H1 (cell line): Measurements from ENCODE around the gene PPP1CB. TPM values are rescaled to one million over a fixed set of nuclear protein-coding genes. Genes with fewer than 3 reads are reported as not detected.

Source experiments
- CTCF ChIA-PET: fragments of 300-600 bp; sonication (Branson Sonifier 250); formaldehyde crosslinking; loops from one replicate; lab custom pipeline; 2021; ENCODE audit not compliant: partially characterized antibody; lab: Charles Lee
- POLR2A ChIA-PET: fragments of 300-600 bp; sonication (Branson Sonifier 250); formaldehyde crosslinking; loops from one replicate; lab custom pipeline; 2021; ENCODE audit warnings: inconsistent platforms; ENCODE audit not compliant: partially characterized antibody; lab: Charles Lee
- DNase-seq, 2 experiments: peaks; one replicate each; pipeline versions ENCODE4 v3.0.0 to v3.0.0-alpha.2; 2010 to 2022; ENCODE audit warnings: low spot score in 2 of 2, low read depth in 1 of 2, mixed read lengths in 1 of 2
- FAIRE-seq: peaks from 2 replicates; lab custom pipeline; 2011; peaks lifted over from hg19 to GRCh38; lab: Jason Lieb, UNC
- H2AFZ ChIP-seq: 2 replicates; pipeline ENCODE4 v1.8.1; 2012; ENCODE audit warnings: low read length, inconsistent platforms
- H2AK5ac ChIP-seq: 2 replicates; pipeline ENCODE4 v1.6.1; 2013; ENCODE audit warnings: low read depth, low read length
- H2BK120ac ChIP-seq: replicated peaks from 2 replicates; pipeline ENCODE3; 2013; ENCODE audit warnings: low read depth, low read length, inconsistent platforms
- H2BK12ac ChIP-seq: 2 replicates; pipeline ENCODE4 v1.6.1; 2013; ENCODE audit warnings: low read depth, low read length
- H2BK15ac ChIP-seq: 2 replicates; pipeline ENCODE4 v1.6.1; 2013; ENCODE audit warnings: low read length
- H2BK20ac ChIP-seq: 2 replicates; pipeline ENCODE4 v1.6.1; 2013; ENCODE audit warnings: low read length
- H2BK5ac ChIP-seq: 2 replicates; pipeline ENCODE4 v1.6.1; 2013; ENCODE audit warnings: low read depth, low read length
- H3K14ac ChIP-seq: 2 replicates; pipeline ENCODE4 v1.6.1; 2013; ENCODE audit warnings: inconsistent platforms; ENCODE audit not compliant: insufficient read length
- H3K18ac ChIP-seq: 2 replicates; pipeline ENCODE4 v1.6.1; 2013; ENCODE audit warnings: low read length; ENCODE audit errors: extremely low read depth
- H3K23ac ChIP-seq: 2 replicates; pipeline ENCODE4 v1.6.1; 2013; ENCODE audit warnings: inconsistent platforms; ENCODE audit not compliant: insufficient read length
- H3K23me2 ChIP-seq: 2 replicates; pipeline ENCODE4 v1.6.1; 2013; ENCODE audit warnings: low read depth, low read length
- H3K27ac ChIP-seq: 2 replicates; pipeline ENCODE4 v1.6.1; 2011; ENCODE audit warnings: low read depth, low read length, inconsistent platforms
- H3K27me3 ChIP-seq, 4 experiments: replicated peaks in 1 of 4; 1 replicate in 1 of 4; 2 replicates in 3 of 4; pipeline versions ENCODE4 v1.6.1 to v1.8.1; 2011 to 2013; ENCODE audit warnings: low read length in 3 of 4, mild to moderate bottlenecking in 3 of 4, inconsistent platforms in 2 of 4, mixed read lengths in 2 of 4, moderate library complexity in 1 of 4; ENCODE audit not compliant: control insufficient read depth in 3 of 4, insufficient read depth in 3 of 4; ENCODE audit errors: extremely low read depth in 1 of 4
- H3K36me3 ChIP-seq, 4 experiments: 2 replicates each; pipeline versions ENCODE4 v1.6.1 to v1.8.1; 2011 to 2013; ENCODE audit warnings: mild to moderate bottlenecking in 4 of 4, low read length in 3 of 4, moderate library complexity in 2 of 4, control low read depth in 1 of 4, inconsistent platforms in 1 of 4; ENCODE audit not compliant: insufficient read depth in 4 of 4, control insufficient read depth in 2 of 4
- H3K4ac ChIP-seq: replicated peaks from 2 replicates; pipeline ENCODE3; 2013; ENCODE audit warnings: low read length, low read depth, mixed read lengths, inconsistent platforms; ENCODE audit not compliant: insufficient read length
- H3K4me1 ChIP-seq, 4 experiments: replicated peaks in 1 of 4; 1 replicate in 1 of 4; 2 replicates in 3 of 4; pipeline versions ENCODE4 v1.6.1 to v1.8.1; 2011 to 2013; ENCODE audit warnings: low read length in 3 of 4, inconsistent platforms in 2 of 4, mixed read lengths in 1 of 4; ENCODE audit not compliant: insufficient read depth in 4 of 4, control insufficient read depth in 3 of 4
- H3K4me2 ChIP-seq, 2 experiments: 2 replicates each; pipeline versions ENCODE4 v1.6.1 to v1.8.1; 2011 to 2013; ENCODE audit warnings: low read depth in 2 of 2, low read length in 2 of 2, control low read depth in 1 of 2, inconsistent platforms in 1 of 2, mild to moderate bottlenecking in 1 of 2; ENCODE audit not compliant: insufficient read depth in 1 of 2
- H3K4me3 ChIP-seq, 4 experiments: fragments of 200-600, 300-600 bp in 1 of 4; sonication (generic), shearing (Covaris generic), sonication (Bioruptor Twin) in 1 of 4; 2 replicates each; pipeline versions ENCODE4 v1.5.1 to v1.8.1; 2011 to 2016; ENCODE audit warnings: low read length in 4 of 4, low read depth in 3 of 4, control low read depth in 2 of 4, inconsistent platforms in 2 of 4, mild to moderate bottlenecking in 2 of 4, mixed read lengths in 1 of 4, moderate library complexity in 1 of 4; ENCODE audit not compliant: insufficient read depth in 2 of 4; ENCODE audit errors: extremely low read depth in 1 of 4
- H3K56ac ChIP-seq: replicated peaks from 2 replicates; pipeline ENCODE3; 2013; ENCODE audit warnings: low read depth, mild to moderate bottlenecking, mixed read lengths, low read length, inconsistent platforms; ENCODE audit not compliant: insufficient read length
- H3K79me1 ChIP-seq: 2 replicates; pipeline ENCODE4 v1.6.1; 2013; ENCODE audit warnings: low read depth, low read length, control low read depth
- H3K79me2 ChIP-seq, 2 experiments: 2 replicates each; pipeline versions ENCODE4 v1.6.1 to v1.8.1; 2012 to 2013; ENCODE audit warnings: low read length in 2 of 2, mild to moderate bottlenecking in 2 of 2, inconsistent platforms in 1 of 2; ENCODE audit not compliant: insufficient read depth in 2 of 2, control insufficient read depth in 1 of 2
- H3K9ac ChIP-seq, 4 experiments: replicated peaks in 1 of 4; 1 replicate in 1 of 4; 2 replicates in 3 of 4; pipeline versions ENCODE4 v1.6.1 to v1.8.1; 2011 to 2013; ENCODE audit warnings: low read depth in 3 of 4, low read length in 3 of 4, control low read depth in 2 of 4, mild to moderate bottlenecking in 2 of 4, moderate library complexity in 2 of 4, inconsistent platforms in 1 of 4; ENCODE audit errors: extremely low read depth in 1 of 4
- H3K9me3 ChIP-seq, 2 experiments: 2 replicates each; pipeline versions ENCODE4 v1.6.1 to v1.8.1; 2012 to 2013; ENCODE audit warnings: mild to moderate bottlenecking in 2 of 2, moderate library complexity in 2 of 2, control low read depth in 1 of 2, inconsistent platforms in 1 of 2, low read depth in 1 of 2, low read length in 1 of 2, mixed read lengths in 1 of 2; ENCODE audit not compliant: insufficient read depth in 2 of 2
- H4K20me1 ChIP-seq, 2 experiments: replicated peaks in 1 of 2; 2 replicates each; pipeline versions ENCODE3 to v1.8.1; 2011 to 2013; ENCODE audit warnings: inconsistent platforms in 2 of 2, low read length in 2 of 2, mild to moderate bottlenecking in 1 of 2; ENCODE audit not compliant: insufficient read depth in 2 of 2, control insufficient read depth in 1 of 2
- H4K5ac ChIP-seq: 2 replicates; pipeline ENCODE4 v1.6.1; 2013; ENCODE audit warnings: low read length, low read depth, mixed read lengths, inconsistent platforms; ENCODE audit not compliant: insufficient read length
- H4K8ac ChIP-seq: 2 replicates; pipeline ENCODE4 v1.8.0; 2013; ENCODE audit warnings: mild to moderate bottlenecking, moderate library complexity, low read length, inconsistent platforms; ENCODE audit not compliant: insufficient read depth; ENCODE audit errors: extremely low read depth
- H4K91ac ChIP-seq: replicated peaks from 2 replicates; pipeline ENCODE3; 2013; ENCODE audit warnings: low read length, mixed read lengths, inconsistent platforms; ENCODE audit not compliant: insufficient read length
- ATF2 ChIP-seq: IDR thresholded peaks from 2 replicates; pipeline ENCODE4 v1.6.1; 2012; ENCODE audit warnings: low read length, inconsistent platforms
- CBX8 ChIP-seq: fragments of 300-800, 300-1000 bp; sonication (generic); IDR thresholded peaks from 2 replicates; pipeline ENCODE4 v1.7.1; 2016; ENCODE audit warnings: low read depth, low read length, borderline replicate concordance
- CREB1 ChIP-seq: IDR thresholded peaks from 2 replicates; pipeline ENCODE4 v1.6.1; 2012; ENCODE audit warnings: inconsistent platforms
- GABPA ChIP-seq: IDR thresholded peaks from 2 replicates; pipeline ENCODE4 v1.6.1; 2011; ENCODE audit warnings: mild to moderate bottlenecking, low read length, moderate library complexity, borderline replicate concordance; ENCODE audit not compliant: insufficient read depth
- HDAC2 ChIP-seq, 2 experiments: fragments of 300-600 bp in 1 of 2; sonication (generic) in 1 of 2; IDR thresholded peaks; 2 replicates each; pipeline ENCODE4 v1.6.1; 2011 to 2012; ENCODE audit warnings: low read depth in 2 of 2, low read length in 2 of 2, mild to moderate bottlenecking in 2 of 2, moderate library complexity in 2 of 2, borderline replicate concordance in 1 of 2, inconsistent platforms in 1 of 2
- MAX ChIP-seq: IDR thresholded peaks from 2 replicates; pipeline ENCODE4 v1.6.1; 2012; ENCODE audit warnings: inconsistent platforms
- SP1 ChIP-seq: IDR thresholded peaks from 2 replicates; pipeline ENCODE4 v1.6.1; 2011; ENCODE audit warnings: low read depth, low read length
- SP2 ChIP-seq: IDR thresholded peaks from 2 replicates; pipeline ENCODE4 v1.6.1; 2012; ENCODE audit warnings: mild to moderate bottlenecking, low read length, inconsistent platforms
- WGBS, 2 experiments: shearing (Covaris generic) in 1 of 2; methylation state at CpG; one replicate each; pipeline versions ENCODE4 v1.1.6 to v1.1.7; 2013 to 2015; ENCODE audit warnings: low lambda C conversion rate in 2 of 2, mixed read lengths in 2 of 2, inconsistent platforms in 1 of 2, low coverage in 1 of 2, missing lambda C conversion rate in 1 of 2; ENCODE audit not compliant: insufficient replicate concordance in 2 of 2, insufficient coverage in 1 of 2, insufficient read length in 1 of 2; ENCODE audit errors: extremely low coverage in 1 of 2, missing lambda C conversion rate in 1 of 2; 5-methylcytosine and 5-hydroxymethylcytosine counted together
- polyA plus RNA-seq, 7 experiments: library from polyadenylated mRNA; depleted of rRNA in 3 of 7; stranded (reverse) in 5 of 7; unstranded in 2 of 7; fragments of >200 nt in 5 of 7; fragments of 200-250 nt in 2 of 7; gene quantifications; 1 replicate in 5 of 7; 2 replicates in 1 of 7; 4 replicates in 1 of 7; pipeline versions ENCODE4 v1.2.1 to v1.2.3, GENCODE V29; 2011 to 2013; ENCODE audit warnings: missing spikeins in 2 of 7, mixed read lengths in 2 of 7
- total RNA-seq: library from RNA; stranded (reverse); fragmentation: NEBNext Ultra II Directional; extraction: Animal tissue kit (Norgen Biotek cat#: 25700); gene quantifications from 2 replicates; pipeline ENCODE4 v1.2.1, GENCODE V29; 2021

The PPP1CB gene
- total and polyA plus RNA-seq, 2 of the 8 experiments (the other 6 are each of a cell fraction or from before 2014, with no cell fraction given) = 30.7 to 158 TPM

- H3K4me3 ChIP-seq = peak within 1 kb of the TSS; percentile 23 to 70 (median 63)
- H3K9ac ChIP-seq = peak within 1 kb of the TSS in 1 of 4 experiments; percentile 45; a peak in 2 of 7 replicates
- no peak within 1 kb of the TSS for H3K14ac ChIP-seq
- H2BK5ac ChIP-seq = 0 out of 2 replicates have a peak within 1 kb of the TSS, but pooled peaks have one; percentile 44
- no peak within 1 kb of the TSS for H2BK15ac ChIP-seq
- H4K20me1 ChIP-seq = peaks cover 0 to 5% of the 10 kb centered on the region in 2 experiments
- FAIRE-seq (no peak), DNase-seq (peak; percentile 34 to 86)
- H3K23me2 ChIP-seq = peaks cover 6% of the 10 kb centered on the region; the same call in 1 of the 2 replicates
- WGBS, 2 experiments = 5% methylated on average over 47 of the region's 97 CpGs; no CpG with 5 or more reads in 1 of the 2 experiments
- no peak within 1 kb of the TSS for H2AK5ac ChIP-seq
- H3K23ac ChIP-seq = no peak within 1 kb of the TSS
- peak within 1 kb of the TSS; percentile 53 to 85 for H3K4me2 ChIP-seq
- H3K79me2 ChIP-seq = no peaks in the 10 kb centered on the region
- H4K5ac ChIP-seq = peak within 1 kb of the TSS; percentile 34
- H3K9me3 ChIP-seq = peaks cover 0 to 5% of the 10 kb centered on the region in 2 experiments; a peak in 1 of 4 replicates
- no peaks in the 10 kb centered on the region for H3K36me3 ChIP-seq
- no peak within 1 kb of the TSS for H2BK120ac ChIP-seq
- H2BK20ac ChIP-seq = no peak within 1 kb of the TSS
- CTCF ChIA-PET = interaction anchor here (0.5 to 1.2 kb wide), 3 partner anchors 10 to 1267 kb away, joined by 3 read pairs; no protein-coding TSS in a partner anchor
- H3K79me1 ChIP-seq = no peaks in the 10 kb centered on the region
- H3K4ac ChIP-seq = no peak within 1 kb of the TSS
- peak within 1 kb of the TSS; percentile 50; the same call in 1 of the 2 replicates for H2BK12ac ChIP-seq
- H2AFZ ChIP-seq = peak within 1 kb of the TSS; percentile 89
- peak within 1 kb of the TSS; percentile 90 for H4K8ac ChIP-seq
- H4K91ac ChIP-seq = peak within 1 kb of the TSS; percentile 49
- H3K27me3 ChIP-seq = peaks cover 9 to 18% (median 11%) of the 10 kb centered on the region in 4 experiments
- POLR2A ChIA-PET = interaction anchor here (1.0 to 2.3 kb wide), 6 partner anchors 9 to 127 kb away, joined by 3 to 6 read pairs (median 4); partner anchors contain the start of genes PPP1CB and WDR43
- H3K27ac ChIP-seq = no peak within 1 kb of the TSS
- no peak within 1 kb of the TSS; the same call in none of the 2 replicates for H3K18ac ChIP-seq
- peaks cover 0 to 3% (median 0%) of the 10 kb centered on the region in 4 experiments; a peak in 2 of 7 replicates for H3K4me1 ChIP-seq
- H3K56ac ChIP-seq = no peak within 1 kb of the TSS
- TF ChIP-seq CREB1 (0 out of 2 replicates have a peak, but pooled peaks have one; percentile 33), SP2 (no peak), HDAC2 (IDR thresholded peaks at IDR 0.05; ENCODE audit: borderline replicate concordance in 1 of 2, low read depth in 2 of 2, low read length in 2 of 2) (no peak), SP1 (no peak; the same call in 1 of the 2 replicates), GABPA (0 out of 2 replicates have a peak, but pooled peaks have one; percentile 17), ATF2 (no peak), MAX (peak; percentile 97), CBX8 (no peak)
Measured at GRCh38 chr2:28810384-28811285, 59.0 kb downstream of the PPP1CB start, which contains the start of gene SPDYA. SPDYA (plus strand) TSS chr2:28810834; CDS start chr2:28816015, 5,181 bp downstream.
